HG02852 (cell line): ENCODE measurements around the gene ZC3H12C.

Experiments
- ATAC-seq: cut with Tn5 transposase; IDR thresholded peaks from one replicate; pipeline ENCODE4 v1.9.1; 2021; ENCODE audit warnings: mild to moderate bottlenecking, moderate library complexity; ENCODE audit not compliant: unreplicated experiment

ZC3H12C gene

DNA sequence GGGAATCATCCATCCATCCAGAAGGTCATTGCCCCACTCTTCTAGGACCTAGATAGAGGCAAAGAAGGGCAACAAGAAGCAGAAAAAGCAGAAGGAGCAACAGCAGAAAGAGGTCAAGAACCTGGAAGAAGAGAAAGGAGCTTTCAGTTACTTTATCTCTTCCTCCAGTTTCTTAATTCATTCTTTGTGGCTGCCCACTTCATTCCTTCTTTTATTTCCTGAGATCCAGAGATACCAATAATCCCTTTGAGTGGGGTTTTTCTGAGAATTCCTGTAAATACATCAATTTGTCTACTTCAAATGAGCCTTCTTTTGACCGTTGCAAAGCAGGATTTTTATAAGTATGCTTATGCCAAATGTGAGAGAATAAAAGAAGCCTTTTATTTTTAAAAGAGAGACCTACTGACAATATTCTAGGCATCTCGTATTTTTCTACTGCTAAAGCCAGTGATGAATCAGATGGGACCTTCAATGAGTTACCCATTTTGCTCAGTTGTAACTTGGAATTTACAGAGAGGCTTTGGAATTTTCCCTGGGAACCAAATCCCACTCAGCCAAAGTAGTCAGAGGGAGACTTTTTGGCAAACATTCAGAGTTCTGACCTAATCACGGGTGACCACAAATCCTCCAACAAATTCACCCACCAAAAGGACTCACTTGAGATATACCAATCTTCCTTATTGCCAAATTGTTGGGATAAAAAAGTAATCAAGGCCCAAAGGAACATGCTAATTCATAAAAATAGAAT lies 54.9 kb downstream of the ZC3H12C start:
- no peak for ATAC-seq

DNA sequence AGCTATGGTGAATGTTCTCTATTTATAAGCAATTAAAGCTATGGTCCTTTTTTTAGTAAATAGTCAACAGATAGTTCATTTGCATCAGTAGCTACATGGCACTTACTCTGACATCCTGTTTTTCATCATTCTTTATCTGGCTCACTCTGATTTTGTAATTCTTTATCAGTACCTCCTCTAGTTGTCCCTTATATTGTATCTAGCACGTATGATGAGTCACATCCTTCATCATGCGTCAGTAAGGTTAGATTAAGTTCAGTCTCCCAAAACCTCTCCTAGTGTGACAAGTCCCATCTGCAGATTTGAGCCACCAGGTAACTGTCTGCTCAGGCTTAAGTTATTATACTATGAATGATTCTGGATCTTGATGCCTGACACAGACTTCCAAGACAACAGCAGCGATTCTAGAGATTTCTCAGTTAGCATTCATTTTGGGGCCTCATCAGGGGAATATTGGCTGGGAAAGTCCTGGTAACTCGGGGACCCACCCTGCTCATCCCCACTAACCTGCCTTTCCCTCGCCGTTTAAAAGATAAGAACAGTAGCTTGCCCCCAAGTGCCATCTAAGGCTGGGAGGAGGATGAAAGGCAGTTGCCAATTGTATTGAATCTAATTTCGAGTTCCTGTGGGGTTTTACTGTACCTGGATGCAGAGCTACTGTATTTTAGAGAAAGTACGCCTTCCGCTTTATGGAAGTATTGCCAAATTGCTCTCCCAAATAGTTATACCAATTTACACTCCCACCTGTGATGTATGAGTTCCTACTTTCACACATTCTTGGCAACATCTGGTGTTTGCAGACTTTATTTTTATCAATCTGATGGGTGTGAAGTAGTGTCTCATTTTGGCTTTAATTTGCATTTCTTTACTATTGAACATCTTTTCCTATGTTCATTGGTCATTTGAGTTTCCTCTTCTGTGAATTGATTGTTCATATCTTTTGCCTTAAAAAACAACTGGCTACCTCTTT lies 55.9 kb downstream of the ZC3H12C start:
- no peak for ATAC-seq

DNA sequence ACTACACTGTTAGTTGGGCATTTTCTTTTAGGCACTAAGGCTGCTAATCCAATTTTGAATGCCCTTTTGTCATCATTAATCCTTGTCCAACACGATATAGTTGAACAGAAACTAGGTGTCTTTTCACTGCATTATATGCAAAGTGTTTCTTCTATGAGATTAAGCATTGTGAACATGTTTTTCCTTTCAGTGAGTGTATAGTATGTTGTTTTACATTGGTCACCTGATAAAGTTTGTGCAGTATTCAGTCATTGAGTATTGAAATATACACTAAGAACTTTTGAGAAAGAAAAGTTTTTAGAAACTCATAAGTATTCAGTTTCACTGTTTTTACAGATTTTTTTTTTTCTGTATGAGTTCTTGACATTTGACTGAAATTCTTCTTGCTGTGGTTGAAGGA lies 59.0 kb downstream of the ZC3H12C start:
- ATAC-seq, result no peak

DNA sequence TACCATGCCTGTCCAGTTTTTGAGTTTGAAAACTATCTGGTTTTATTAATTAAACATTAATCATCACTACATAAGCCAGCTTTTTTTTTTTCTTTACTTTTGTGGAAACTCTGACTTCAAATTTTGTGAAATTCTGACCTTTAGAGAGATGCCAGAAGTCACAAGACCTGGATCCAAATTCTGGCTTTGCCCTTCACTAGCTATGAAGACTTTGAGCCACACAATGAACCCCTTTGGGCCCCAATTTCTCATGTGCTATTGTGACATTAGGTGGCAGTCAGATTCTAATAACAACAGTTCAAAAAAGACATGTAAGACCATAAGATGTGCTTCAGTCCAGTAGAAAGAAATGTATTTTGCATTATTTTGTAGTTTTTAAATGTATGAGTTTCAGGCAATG lies 60.3 kb downstream of the ZC3H12C start:
- no peak for ATAC-seq

DNA sequence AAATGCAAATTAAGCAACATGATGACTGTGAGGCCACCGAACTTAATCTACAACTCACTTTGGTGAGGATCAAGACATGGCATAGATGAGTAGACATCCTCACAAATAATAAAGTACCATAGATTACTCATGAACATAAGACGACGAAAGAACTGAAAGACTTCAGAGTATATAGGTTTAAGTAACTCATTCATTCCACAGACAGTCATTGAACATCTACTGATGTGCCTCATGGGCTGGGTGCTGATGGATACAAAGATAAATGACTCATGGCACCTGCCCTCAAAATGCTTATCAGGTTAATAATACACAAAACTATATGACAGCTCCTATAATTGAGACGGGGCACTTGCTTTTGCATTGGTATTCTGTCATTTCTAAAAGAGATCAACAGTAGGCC lies 63.3 kb downstream of the ZC3H12C start:
- ATAC-seq, result no peak

DNA sequence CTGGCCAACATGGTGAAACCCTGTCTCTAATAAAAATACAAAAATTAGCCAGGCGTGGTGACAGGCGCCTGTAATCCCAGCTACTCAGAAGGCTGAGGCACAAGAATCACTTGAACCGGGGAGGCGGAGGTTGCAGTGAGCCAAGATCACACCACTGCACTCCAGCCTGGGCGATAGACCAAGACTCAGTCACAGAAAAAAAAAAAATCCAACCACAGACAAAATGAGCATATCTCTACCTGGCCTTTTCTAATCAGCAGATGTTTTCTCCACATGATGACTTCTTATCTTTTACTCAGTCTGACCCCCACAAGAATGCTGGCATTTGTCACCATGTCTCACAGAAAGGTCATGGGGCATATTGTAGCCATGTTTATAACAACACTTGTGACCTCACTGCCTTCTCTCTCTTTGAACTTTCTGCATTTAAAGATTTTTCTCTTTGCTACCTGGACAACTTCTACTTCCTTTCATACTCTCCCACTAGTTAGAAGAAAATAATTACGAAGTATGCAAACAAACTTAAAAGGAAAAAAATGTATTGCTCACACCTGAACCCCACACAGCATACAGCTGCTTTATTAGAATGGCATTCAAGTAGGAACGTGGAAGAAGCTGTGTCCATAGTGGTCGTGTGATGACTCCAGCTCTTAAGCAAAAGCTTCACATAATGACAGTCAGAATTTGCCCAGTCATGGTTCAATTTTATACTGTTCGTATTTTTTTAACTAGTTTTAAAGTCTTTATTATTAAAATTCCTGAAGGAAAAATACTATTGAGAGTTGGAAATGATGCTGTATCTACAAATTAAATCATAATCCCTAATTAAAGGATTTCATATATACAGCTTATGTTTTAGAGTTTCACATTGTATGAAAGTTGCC lies 65.4 kb downstream of the ZC3H12C start:
- ATAC-seq, result no peak

DNA sequence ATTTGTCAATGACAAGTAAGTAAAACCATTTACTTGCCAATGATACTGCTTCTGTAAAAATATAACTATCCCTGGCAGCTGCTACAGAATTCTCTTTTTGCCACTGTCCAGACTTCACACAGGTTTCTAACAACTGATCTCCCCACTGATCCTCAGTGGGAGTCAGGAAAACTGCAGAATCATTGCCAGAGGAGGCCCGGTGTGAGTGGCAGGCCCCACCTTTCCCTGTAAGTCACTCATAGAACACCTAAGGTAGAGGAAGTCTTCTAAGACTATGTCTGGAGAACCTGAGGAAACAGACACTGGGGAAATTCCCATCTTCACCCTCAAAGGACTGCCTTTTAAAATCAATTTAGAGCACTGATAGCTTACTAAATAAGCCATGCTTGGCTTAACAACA lies 66.3 kb downstream of the ZC3H12C start:
- no peak for ATAC-seq

DNA sequence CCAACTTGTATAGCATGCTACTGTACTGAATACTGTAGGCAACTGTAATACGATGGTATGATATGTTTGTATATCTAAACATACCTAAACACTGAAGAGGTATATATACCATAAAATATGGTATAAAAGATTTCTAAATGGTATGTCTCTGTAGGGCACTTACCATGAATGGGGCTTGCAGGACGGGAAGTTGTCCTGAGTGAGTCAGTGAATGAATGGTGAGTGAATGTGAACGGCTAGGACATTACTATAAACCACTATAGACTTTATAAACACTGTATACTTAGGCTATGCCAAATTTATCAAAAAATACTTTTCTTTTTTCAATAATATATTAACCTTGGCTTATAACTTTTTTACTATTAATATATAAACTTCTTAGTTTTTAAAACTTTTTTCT lies 66.8 kb downstream of the ZC3H12C start:
- no peak for ATAC-seq

DNA sequence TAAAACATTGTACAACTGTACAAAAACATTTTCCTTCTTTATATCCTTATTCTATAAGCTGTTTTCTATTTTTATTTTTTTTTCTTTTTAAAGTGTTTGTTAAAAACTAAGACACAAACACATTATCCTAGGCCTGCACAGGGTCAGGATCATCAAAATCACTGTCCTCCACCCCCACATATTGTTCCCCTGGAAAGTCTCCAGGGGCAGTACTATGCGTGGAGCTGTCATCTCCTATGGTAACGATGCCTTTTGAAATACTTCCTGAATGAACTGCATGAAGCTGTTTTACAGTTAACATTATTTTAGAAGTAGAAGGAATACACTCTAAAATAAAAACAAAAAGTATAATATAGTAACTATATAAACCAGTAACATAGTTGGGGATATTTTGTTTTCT lies 67.2 kb downstream of the ZC3H12C start:
- ATAC-seq, result no peak

DNA sequence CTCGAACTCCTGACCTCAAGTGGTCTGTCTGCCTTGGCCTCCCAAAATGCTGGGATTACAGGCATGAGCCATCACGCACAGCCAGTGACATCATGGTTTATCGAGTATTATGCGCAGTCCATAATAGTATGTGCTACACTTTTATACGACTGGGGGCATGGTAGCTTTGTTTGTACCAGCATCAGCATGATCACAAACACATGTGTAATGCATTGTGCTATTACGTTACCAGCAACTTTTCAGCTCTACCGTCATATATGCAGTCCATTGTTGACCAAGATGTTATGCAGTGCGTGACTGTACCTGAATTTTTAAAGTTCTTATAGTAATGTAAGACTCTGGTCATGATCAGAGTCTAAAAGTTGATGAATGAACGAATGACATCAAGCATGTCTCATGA lies 67.9 kb downstream of the ZC3H12C start:
- no peak for ATAC-seq

DNA sequence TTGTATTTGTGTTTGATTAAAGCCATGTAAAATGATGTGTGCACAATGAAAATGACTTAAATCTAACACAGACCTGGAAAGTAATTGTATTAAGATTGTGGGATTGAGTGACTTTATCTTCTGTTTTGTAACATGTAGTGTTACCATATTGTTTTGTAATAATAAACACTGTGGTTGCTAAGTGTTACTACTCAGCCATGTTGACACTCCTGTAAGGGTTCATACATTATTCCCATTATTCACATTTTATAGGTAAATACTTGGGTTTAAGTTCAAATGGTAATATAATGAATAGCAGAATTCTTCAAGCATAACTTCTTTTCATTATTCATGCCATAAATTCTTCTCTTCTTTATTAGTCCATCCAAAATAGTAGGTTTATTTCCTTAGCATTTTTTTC lies 69.0 kb downstream of the ZC3H12C start:
- ATAC-seq, result no peak

DNA sequence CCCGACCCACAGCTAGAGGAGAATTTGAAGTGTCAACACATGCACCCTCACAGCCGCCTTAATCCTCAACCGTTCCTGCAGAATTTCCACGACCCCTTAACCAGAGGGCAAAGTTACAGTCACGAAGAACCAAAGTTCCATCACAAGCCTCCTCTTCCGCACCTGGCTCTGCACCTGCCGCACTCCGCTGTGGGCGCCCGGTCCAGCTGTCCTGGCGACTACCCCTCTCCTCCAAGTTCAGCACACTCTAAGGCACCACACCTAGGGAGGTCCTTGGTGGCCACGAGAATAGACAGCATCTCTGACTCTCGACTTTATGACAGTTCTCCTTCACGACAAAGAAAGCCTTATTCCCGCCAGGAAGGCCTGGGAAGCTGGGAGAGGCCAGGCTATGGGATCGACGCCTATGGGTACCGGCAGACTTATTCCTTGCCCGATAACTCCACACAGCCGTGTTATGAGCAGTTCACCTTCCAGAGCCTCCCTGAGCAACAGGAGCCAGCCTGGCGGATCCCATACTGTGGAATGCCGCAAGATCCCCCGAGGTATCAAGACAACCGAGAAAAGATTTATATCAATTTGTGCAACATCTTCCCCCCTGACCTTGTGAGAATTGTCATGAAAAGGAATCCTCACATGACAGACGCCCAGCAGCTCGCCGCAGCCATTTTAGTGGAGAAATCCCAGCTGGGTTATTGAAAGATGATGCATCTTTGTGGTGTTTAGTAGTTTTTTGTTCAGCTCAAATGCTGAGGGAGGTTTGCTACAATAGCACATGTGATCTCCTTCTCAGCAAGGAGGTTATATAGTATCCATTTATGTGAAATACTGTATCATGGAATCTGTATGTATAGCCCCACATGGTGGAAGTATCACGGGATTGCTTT lies 72.1 kb downstream of the ZC3H12C start:
- ATAC-seq, result no peak

DNA sequence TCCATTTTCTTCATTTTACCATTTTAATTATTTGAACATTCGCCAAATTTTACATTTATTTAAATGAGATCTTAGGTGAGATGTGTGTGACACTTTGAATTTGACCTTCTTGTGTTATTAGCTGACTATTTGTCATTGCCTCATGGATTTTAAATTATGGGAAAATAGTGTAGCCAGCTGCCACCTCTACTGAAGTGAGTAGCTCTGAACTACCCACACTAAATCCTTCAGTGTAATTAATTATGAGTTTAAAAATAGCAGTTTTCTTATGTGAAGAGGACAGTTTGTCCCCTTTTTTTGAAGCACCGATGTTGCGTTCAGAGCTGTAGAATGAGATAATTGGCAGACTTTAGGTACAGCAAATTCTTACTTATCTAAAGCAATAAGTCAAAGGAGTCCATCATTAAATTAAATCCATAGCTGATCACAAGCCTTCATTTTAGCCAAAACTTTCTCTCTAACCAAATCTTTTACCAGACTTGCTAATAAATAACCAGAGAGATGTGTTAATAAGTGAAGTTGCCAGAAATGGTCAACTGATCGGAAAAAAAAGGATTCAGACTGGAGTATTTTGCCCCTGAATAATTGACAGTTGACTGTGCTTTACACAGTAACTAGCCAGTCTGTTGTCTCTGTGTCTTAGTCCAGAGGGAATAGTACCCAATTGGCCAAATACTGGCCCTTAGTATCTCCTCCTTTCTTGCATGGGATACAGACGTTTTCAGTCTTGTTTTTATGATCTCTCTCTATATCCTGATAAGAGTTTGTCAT lies 75.0 kb downstream of the ZC3H12C start:
- ATAC-seq, result no peak

DNA sequence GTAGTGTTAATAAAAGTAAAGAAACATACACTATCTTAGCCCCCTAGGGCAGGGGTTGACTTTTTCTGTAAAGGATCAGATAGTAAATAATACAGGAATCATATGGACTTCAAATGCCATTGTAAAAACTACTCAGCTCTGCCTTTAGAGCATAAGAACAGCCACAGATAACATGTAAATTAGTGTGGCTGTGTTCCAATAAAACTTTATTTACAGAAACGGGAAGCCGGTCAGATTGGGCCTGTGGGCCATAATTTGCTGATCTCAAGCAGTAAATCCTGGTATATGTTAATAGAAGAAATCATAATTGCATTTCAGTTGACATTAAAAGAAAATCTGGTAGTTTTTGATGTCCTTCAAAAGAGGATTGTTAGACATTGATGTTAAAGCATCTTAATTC lies 76.5 kb downstream of the ZC3H12C start:
- ATAC-seq, result no peak

DNA sequence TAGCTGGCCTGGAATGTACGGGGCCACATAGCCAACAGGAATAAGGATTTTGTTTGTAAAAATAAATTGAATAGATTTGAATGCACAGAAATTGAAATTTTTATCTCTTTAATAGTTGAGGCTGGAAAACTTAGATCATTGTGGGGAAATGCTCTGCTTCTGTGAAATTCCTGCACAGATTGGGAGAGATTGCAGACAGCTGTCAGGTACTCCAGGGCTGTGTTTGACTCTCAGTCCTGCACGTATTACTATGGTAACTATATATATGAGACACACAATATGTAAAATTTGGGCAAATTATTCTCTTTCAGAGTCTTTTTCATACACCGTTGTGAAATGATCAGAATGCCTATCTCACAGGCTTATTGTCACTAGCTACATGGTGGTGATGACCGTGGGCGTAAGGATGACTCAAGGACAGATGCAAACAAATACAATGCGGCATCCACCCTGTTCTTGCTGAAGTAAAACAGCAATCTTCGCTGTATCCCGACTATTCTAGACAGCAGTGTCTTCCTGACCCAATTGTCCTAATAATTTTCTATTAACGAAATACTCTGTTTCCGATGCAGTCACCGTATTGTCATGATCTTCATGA lies 79.4 kb downstream of the ZC3H12C start:
- no peak for ATAC-seq

DNA sequence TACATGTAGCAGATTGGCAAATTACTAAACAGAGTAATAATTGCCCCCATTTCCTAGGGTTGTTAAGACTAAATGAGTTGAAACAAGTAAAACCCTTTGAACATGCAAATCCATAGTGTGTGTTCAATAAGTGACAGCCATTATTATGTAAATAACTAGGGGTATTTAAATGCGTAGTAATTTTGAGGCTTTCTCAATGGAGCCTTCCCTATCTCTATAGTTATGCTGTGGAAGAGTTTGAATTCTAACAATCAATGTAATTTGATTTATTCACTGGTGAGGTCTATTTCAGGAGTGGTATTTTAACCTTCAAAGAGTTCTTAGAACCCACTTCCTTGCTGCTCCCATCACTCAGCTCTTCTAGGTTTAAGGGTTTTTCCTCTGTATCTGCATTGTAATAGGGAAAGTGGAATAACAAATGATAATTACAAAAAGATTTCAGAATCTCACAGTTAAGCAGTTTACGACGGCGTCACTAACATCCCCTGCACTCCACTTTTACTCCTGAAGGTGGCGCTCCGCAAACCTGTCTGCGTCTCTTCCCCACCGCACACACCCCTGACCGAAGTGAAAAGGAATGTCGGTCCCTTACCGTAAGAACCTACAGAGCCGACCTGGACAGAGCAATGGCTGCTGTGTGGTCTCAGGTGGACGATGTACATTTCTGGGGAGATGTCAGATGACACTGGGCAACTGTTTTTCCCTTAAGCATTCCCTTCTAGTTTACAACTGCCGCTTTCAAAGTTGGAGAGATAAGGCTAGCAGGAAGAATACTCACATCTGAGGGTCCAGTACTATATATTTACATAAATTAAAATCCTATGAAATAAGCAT lies 80.8 kb downstream of the ZC3H12C start:
- ATAC-seq, result peak; percentile 63

DNA sequence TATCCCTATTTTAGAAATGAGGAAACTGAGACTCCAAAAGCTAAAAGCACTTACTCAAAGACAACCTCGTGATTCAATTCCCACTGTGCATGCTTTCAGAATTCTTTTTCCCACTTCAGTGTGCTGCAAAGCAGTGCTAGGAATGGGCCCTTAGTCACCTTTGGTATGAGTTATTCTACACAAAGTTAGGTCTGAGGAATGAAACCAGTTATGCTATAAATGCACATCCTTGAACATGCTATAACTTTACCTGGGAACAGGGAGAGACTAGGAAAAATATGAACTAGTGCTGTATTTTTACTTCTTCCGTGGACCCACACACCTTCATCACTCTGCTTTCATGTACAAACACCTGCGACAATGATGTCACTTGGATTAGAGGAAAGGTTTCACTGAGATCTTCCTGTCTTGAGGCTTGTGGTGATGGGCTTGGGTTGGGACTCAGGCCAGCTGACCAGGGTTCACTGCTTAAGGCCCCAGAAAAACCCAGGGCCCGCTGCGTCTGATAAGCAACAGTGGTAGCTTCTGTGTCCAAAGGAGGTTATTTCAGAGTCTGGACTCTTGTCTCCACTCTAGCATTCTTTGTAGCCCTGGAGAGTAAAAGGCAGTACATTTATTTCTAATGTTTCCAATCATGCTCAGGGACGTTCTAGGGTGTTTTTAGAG lies 81.6 kb downstream of the ZC3H12C start:
- ATAC-seq, result no peak
